Spleen (tissue), 11 donors: ENCODE results near the gene RPS6KL1. TPM values are rescaled to one million over a fixed set of nuclear protein-coding genes. Genes with fewer than 3 reads are reported as not detected.

Experiments
- DNase-seq: peaks from one replicate; pipeline ENCODE4 v3.0.0-alpha.2; 2020
- H3K27ac ChIP-seq, 8 donors: fragments of 200-600 bp; sonication (generic) in 7 of 8; 1 replicate in 4 of 8; 2 replicates in 4 of 8; pipeline versions ENCODE4 v1.5.0 to v1.8.0; 2016 to 2021; ENCODE audit warnings: inconsistent platforms in 4 of 8, mild to moderate bottlenecking in 4 of 8, moderate library complexity in 1 of 8
- H3K27me3 ChIP-seq, 7 donors: fragments of 200-600 bp; sonication (generic) in 6 of 7; replicated peaks in 1 of 7; 1 replicate in 4 of 7; 2 replicates in 3 of 7; pipeline versions ENCODE4 v1.5.0 to v1.8.0; 2016 to 2021; ENCODE audit warnings: inconsistent platforms in 3 of 7, mild to moderate bottlenecking in 1 of 7
- H3K36me3 ChIP-seq, 6 donors: fragments of 200-600 bp; sonication (generic) in 5 of 6; 1 replicate in 4 of 6; 2 replicates in 2 of 6; pipeline versions ENCODE4 v1.5.0 to v1.8.0; 2016 to 2021; ENCODE audit warnings: inconsistent platforms in 2 of 6
- H3K4me1 ChIP-seq, 6 donors: fragments of 200-600 bp; sonication (generic) in 5 of 6; 1 replicate in 3 of 6; 2 replicates in 3 of 6; pipeline versions ENCODE4 v1.5.0 to v1.8.0; 2016 to 2021; ENCODE audit warnings: inconsistent platforms in 3 of 6
- H3K4me3 ChIP-seq, 8 donors: fragments of 200-600 bp; sonication (generic) in 7 of 8; 1 replicate in 4 of 8; 2 replicates in 4 of 8; pipeline versions ENCODE4 v1.5.0 to v1.8.0; 2016 to 2021; ENCODE audit warnings: inconsistent platforms in 4 of 8, mild to moderate bottlenecking in 4 of 8, moderate library complexity in 2 of 8
- H3K9me3 ChIP-seq, 8 donors: fragments of 200-600 bp; sonication (generic) in 7 of 8; 1 replicate in 4 of 8; 2 replicates in 4 of 8; pipeline versions ENCODE4 v1.5.0 to v1.8.0; 2016 to 2021; ENCODE audit warnings: inconsistent platforms in 4 of 8
- CTCF ChIP-seq, 11 experiments: fragments of 200-600 bp in 7 of 11; fragments of 450-650 bp in 4 of 11; sonication (generic) in 4 of 11; IDR thresholded peaks in 8 of 11; conservative IDR thresholded peaks in 3 of 11; 1 replicate in 7 of 11; 2 replicates in 4 of 11; pipeline versions ENCODE4 v1.4.0 to v1.8.0; 2016 to 2021; ENCODE audit warnings: antibody characterized with exemption in 11 of 11, inconsistent platforms in 4 of 11, mild to moderate bottlenecking in 1 of 11
- POLR2A ChIP-seq, 3 donors: fragments of 450-650 bp; IDR thresholded peaks; one replicate each; pipeline ENCODE4 v1.5.1; 2017; ENCODE audit warnings: antibody characterized with exemption in 3 of 3, mild to moderate bottlenecking in 1 of 3
- POLR2AphosphoS5 ChIP-seq, 3 donors: sonication (generic); formaldehyde crosslinking; IDR thresholded peaks; one replicate each; pipeline ENCODE4 v1.5.1; 2017; ENCODE audit warnings: antibody characterized with exemption in 3 of 3
- WGBS, 5 donors: extraction: QIAGEN DNeasy Blood & Tissue Kit in 3 of 5; methylation state at CpG; one replicate each; pipeline versions ENCODE4 v1.1.5 to v1.1.7; 2013 to 2018; 5-methylcytosine and 5-hydroxymethylcytosine counted together
- intact Hi-C: fragments of 100-400 bp; cut with DNase I; formaldehyde crosslinking; loops from one replicate; pipeline ENCODE4 v1.15.0; 2023; ENCODE audit warnings: low total_unique reads
- polyA plus RNA-seq, 3 donors: library from polyadenylated mRNA; stranded (reverse); fragments of 200-250 nt; gene quantifications; one replicate each; pipeline ENCODE4 v1.2.1, GENCODE V29; 2013
- total RNA-seq, 7 donors: library from RNA; depleted of rRNA in 3 of 7; stranded (reverse); fragments of >200 nt in 3 of 7; fragmentation: NEBNext Ultra II Directional in 4 of 7; extraction: Animal tissue kit (Norgen Biotek cat#: 25700) in 4 of 7; gene quantifications; one replicate each; pipeline versions ENCODE4 v1.1.0 to v1.2.1, GENCODE V29; 2016 to 2021
- donor health status: healthy with polysubstance abuse.
- donor health status: DM: no; HTN: no; CAD: no; lungs with moderate emphysema.
- donor health status: DM: no; HTN: no; CAD: no.
- donor health status: Bipolar disorder and iron deficiency.
- donor health status: healthy.
- donor health status: DM: no; HTN: no; CAD: no.
- donor health status: DM: yes; HTN: yes; CAD: no.

RPS6KL1 gene
- total and polyA plus RNA-seq, 10 donors = 1.7 to 15.7 (median 4.7) TPM

GRCh38 chr14:74924061-74924460, 1.0 kb upstream of the RPS6KL1 start:
- Histone ChIP-seq H3K9me3 (no peaks in the 10 kb centered on the region), H3K4me3 (no peak overlapping the region), H3K27me3 (peaks cover 0 to 17% (median 0%) of the 10 kb centered on the region in 7 donors), H3K36me3 (no peaks in the 10 kb centered on the region), H3K4me1 (peaks cover 0 to 15% (median 13%) of the 10 kb centered on the region in 6 donors), H3K27ac (no peak overlapping the region)
- intact Hi-C loops = no loop called here
- no peak for TF ChIP-seq POLR2AphosphoS5 (IDR thresholded peaks at IDR 0.05)
- TF ChIP-seq CTCF (IDR thresholded peaks at IDR 0.05 in 8 of 11, conservative IDR thresholded peaks at IDR 0.05 in 3 of 11) = no peak
- no peak for TF ChIP-seq POLR2A (IDR thresholded peaks at IDR 0.05)
- DNase-seq = no peak
- WGBS, 5 donors = 91 to 95% (median 93%) methylated on average over 11 of the region's 11 CpGs

- Histone ChIP-seq H3K9me3 (no peaks in the 10 kb centered on the region), H3K27me3 (peaks cover 0 to 17% (median 0%) of the 10 kb centered on the region in 7 donors), H3K27ac (peak overlapping the region in 1 of 8 donors; percentile 45), H3K4me1 (peaks cover 0 to 32% (median 21%) of the 10 kb centered on the region in 6 donors), H3K36me3 (no peaks in the 10 kb centered on the region), H3K4me3 (peak overlapping the region in 5 of 8 donors; percentile 33 to 72 (median 48))
- no peak for TF ChIP-seq POLR2A (IDR thresholded peaks at IDR 0.05)
- no peak for TF ChIP-seq POLR2AphosphoS5 (IDR thresholded peaks at IDR 0.05)
- no peak for TF ChIP-seq CTCF (IDR thresholded peaks at IDR 0.05 in 8 of 11, conservative IDR thresholded peaks at IDR 0.05 in 3 of 11)
- no peak for DNase-seq
- intact Hi-C loops = no loop called here
- WGBS, 5 donors = 80 to 90% (median 87%) methylated on average over 15 to 19 of the region's 19 CpGs
These were observed 891 bp downstream of the RPS6KL1 start for GRCh38 chr14:74921987-74922751.

GRCh38 chr14:74921053-74921620, 1.9 kb downstream of the RPS6KL1 start:
- Histone ChIP-seq H3K27ac (no peak overlapping the region), H3K4me1 (peaks cover 0 to 36% (median 22%) of the 10 kb centered on the region in 6 donors), H3K9me3 (no peaks in the 10 kb centered on the region), H3K4me3 (no peak overlapping the region), H3K36me3 (no peaks in the 10 kb centered on the region), H3K27me3 (peaks cover 0 to 17% (median 0%) of the 10 kb centered on the region in 7 donors)
- intact Hi-C loops = no loop called here
- WGBS, 5 donors = 89 to 97% (median 92%) methylated on average over 13 to 19 of the region's 19 CpGs
- no peak for DNase-seq
- TF ChIP-seq CTCF (IDR thresholded peaks at IDR 0.05 in 8 of 11, conservative IDR thresholded peaks at IDR 0.05 in 3 of 11) (no peak), POLR2A (IDR thresholded peaks at IDR 0.05) (no peak), POLR2AphosphoS5 (IDR thresholded peaks at IDR 0.05) (no peak)

- DNase-seq = no peak
- intact Hi-C loops = no loop called here
- H3K9me3 ChIP-seq = no peaks in the 10 kb centered on the region
- peaks cover 0 to 36% (median 22%) of the 10 kb centered on the region in 6 donors for H3K4me1 ChIP-seq
- no peak overlapping the region for H3K27ac ChIP-seq
- no peak for TF ChIP-seq POLR2A (IDR thresholded peaks at IDR 0.05)
- TF ChIP-seq CTCF (IDR thresholded peaks at IDR 0.05 in 8 of 11, conservative IDR thresholded peaks at IDR 0.05 in 3 of 11) = no peak
- TF ChIP-seq POLR2AphosphoS5 (IDR thresholded peaks at IDR 0.05) = no peak
- no peaks in the 10 kb centered on the region for H3K36me3 ChIP-seq
- H3K27me3 ChIP-seq = peaks cover 0 to 17% (median 0%) of the 10 kb centered on the region in 7 donors
- no peak overlapping the region for H3K4me3 ChIP-seq
- WGBS, 5 donors = 87 to 93% (median 92%) methylated on average over 4 of the region's 4 CpGs
These were observed 2.8 kb downstream of the RPS6KL1 start for GRCh38 chr14:74920281-74920680.
